Liver (tissue), 9 donors: ENCODE measurements around the gene KRTAP4-4. TPM values are rescaled to one million over a fixed set of nuclear protein-coding genes. Genes with fewer than 3 reads are reported as not detected.

Experiments
- DNase-seq: peaks from one replicate; pipeline ENCODE4 v3.0.0-alpha.2; 2017; ENCODE audit warnings: low spot score
- H3K27ac ChIP-seq, 2 donors: one replicate each; pipeline ENCODE4 v1.7.0; 2013; ENCODE audit warnings: inconsistent platforms in 2 of 2, low read length in 2 of 2, control low read depth in 1 of 2, low read depth in 1 of 2, mild to moderate bottlenecking in 1 of 2
- H3K27me3 ChIP-seq, 4 donors: one replicate each; pipeline versions ENCODE4 v1.6.1 to v1.7.0; 2013; ENCODE audit warnings: low read length in 3 of 4, inconsistent platforms in 1 of 4, mild to moderate bottlenecking in 1 of 4, moderate library complexity in 1 of 4; ENCODE audit not compliant: control insufficient read depth in 4 of 4, insufficient read depth in 4 of 4
- H3K36me3 ChIP-seq, 4 donors: one replicate each; pipeline versions ENCODE4 v1.6.1 to v1.7.0; 2013; ENCODE audit warnings: low read length in 3 of 4, mild to moderate bottlenecking in 3 of 4, low read depth in 1 of 4, moderate library complexity in 1 of 4; ENCODE audit not compliant: control insufficient read depth in 4 of 4, insufficient read depth in 3 of 4
- H3K4me1 ChIP-seq, 4 donors: one replicate each; pipeline versions ENCODE4 v1.6.1 to v1.7.0; 2013; ENCODE audit warnings: low read length in 3 of 4, mild to moderate bottlenecking in 3 of 4, moderate library complexity in 1 of 4; ENCODE audit not compliant: control insufficient read depth in 4 of 4, insufficient read depth in 4 of 4
- H3K4me3 ChIP-seq, 3 donors: one replicate each; pipeline versions ENCODE4 v1.6.1 to v1.7.0; 2013; ENCODE audit warnings: low read length in 3 of 3, control low read depth in 1 of 3, low read depth in 1 of 3, mild to moderate bottlenecking in 1 of 3
- H3K9ac ChIP-seq, 2 donors: one replicate each; pipeline ENCODE4 v1.7.0; 2013; ENCODE audit warnings: low read length in 2 of 2, mild to moderate bottlenecking in 2 of 2, moderate library complexity in 2 of 2, control low read depth in 1 of 2, low read depth in 1 of 2
- H3K9me3 ChIP-seq, 4 donors: one replicate each; pipeline versions ENCODE4 v1.6.1 to v1.7.0; 2013; ENCODE audit warnings: low read length in 3 of 4; ENCODE audit not compliant: control insufficient read depth in 4 of 4
- EGR1 ChIP-seq, 2 donors: IDR thresholded peaks; 2 replicates each; pipeline ENCODE4 v1.6.1; 2016 to 2018; ENCODE audit warnings: antibody characterized with exemption in 2 of 2, low read depth in 2 of 2
- FOXA1 ChIP-seq: IDR thresholded peaks from 2 replicates; pipeline ENCODE4 v1.6.1; 2016; ENCODE audit warnings: antibody characterized with exemption
- FOXA2 ChIP-seq: IDR thresholded peaks from 2 replicates; pipeline ENCODE4 v1.6.1; 2016; ENCODE audit warnings: antibody characterized with exemption
- GABPA ChIP-seq, 2 donors: IDR thresholded peaks in 1 of 2; conservative IDR thresholded peaks in 1 of 2; 2 replicates each; pipeline ENCODE4 v1.6.1; 2016; ENCODE audit warnings: antibody characterized with exemption in 2 of 2, mild to moderate bottlenecking in 1 of 2, moderate library complexity in 1 of 2
- HNF4A ChIP-seq, 2 donors: conservative IDR thresholded peaks; 2 replicates each; pipeline ENCODE4 v1.6.1; 2016; ENCODE audit warnings: antibody characterized with exemption in 2 of 2, mild to moderate bottlenecking in 2 of 2
- HNF4G ChIP-seq: IDR thresholded peaks from 2 replicates; pipeline ENCODE4 v1.6.1; 2016; ENCODE audit warnings: antibody characterized with exemption
- JUND ChIP-seq, 2 donors: IDR thresholded peaks; 2 replicates each; pipeline ENCODE4 v1.6.1; 2016; ENCODE audit warnings: antibody characterized with exemption in 2 of 2
- NR2F2 ChIP-seq: IDR thresholded peaks from 2 replicates; pipeline ENCODE4 v1.6.1; 2016; ENCODE audit warnings: antibody characterized with exemption
- RAD21 ChIP-seq, 2 donors: IDR thresholded peaks; 2 replicates each; pipeline ENCODE4 v1.6.1; 2016; ENCODE audit warnings: antibody characterized with exemption in 2 of 2, mild to moderate bottlenecking in 2 of 2
- RXRA ChIP-seq, 2 donors: IDR thresholded peaks; 2 replicates each; pipeline ENCODE4 v1.6.1; 2017 to 2018; ENCODE audit warnings: antibody characterized with exemption in 2 of 2, mild to moderate bottlenecking in 1 of 2
- SP1 ChIP-seq: IDR thresholded peaks from 2 replicates; pipeline ENCODE4 v1.6.1; 2018; ENCODE audit warnings: antibody characterized with exemption, mild to moderate bottlenecking
- TAF1 ChIP-seq: conservative IDR thresholded peaks from 2 replicates; pipeline ENCODE4 v1.6.1; 2016; ENCODE audit warnings: antibody characterized with exemption, mild to moderate bottlenecking
- YY1 ChIP-seq: IDR thresholded peaks from 2 replicates; pipeline ENCODE4 v1.6.1; 2016; ENCODE audit warnings: antibody characterized with exemption, mild to moderate bottlenecking
- WGBS: extraction: QIAGEN DNeasy Blood & Tissue Kit; methylation state at CpG from one replicate; pipeline ENCODE4 v1.1.7; 2013; 5-methylcytosine and 5-hydroxymethylcytosine counted together
- polyA plus RNA-seq, 2 donors: library from polyadenylated mRNA; stranded (reverse) in 1 of 2; unstranded in 1 of 2; fragments of 200-250 nt in 1 of 2; fragments of >200 nt in 1 of 2; fragmentation: Nextera tagmentation in 1 of 2; extraction: Ambion mirVana in 1 of 2; gene quantifications; one replicate each; pipeline versions ENCODE4 v1.2.1 to v1.2.3, GENCODE V29; 2013 to 2015
- total RNA-seq, 2 donors: library from RNA; depleted of rRNA; stranded (reverse); fragments of >200 nt; gene quantifications; one replicate each; pipeline ENCODE4 v1.2.3, GENCODE V29; 2014
- TF ChIP-seq, protein P1 (sequence below): IDR thresholded peaks from 2 replicates; pipeline ENCODE4 v1.6.1; 2016; ENCODE audit warnings: antibody characterized with exemption, mild to moderate bottlenecking
- TF ChIP-seq, protein P2 (sequence below): IDR thresholded peaks from 2 replicates; pipeline ENCODE4 v1.6.1; 2016; ENCODE audit warnings: antibody characterized with exemption
- TF ChIP-seq, protein P3 (sequence below): IDR thresholded peaks from 2 replicates; pipeline ENCODE4 v1.6.1; 2016; ENCODE audit warnings: antibody characterized with exemption
- TF ChIP-seq, protein P4 (sequence below): IDR thresholded peaks from 2 replicates; pipeline ENCODE4 v1.6.1; 2016; ENCODE audit warnings: antibody characterized with exemption
- TF ChIP-seq, protein P5 (sequence below): fragments of 150-350 bp; IDR thresholded peaks from 2 replicates; pipeline ENCODE4 v1.5.1; 2017; ENCODE audit warnings: improper control_type of control experiment, low read depth, low read length; ENCODE audit not compliant: missing input control
- donor health status: healthy.
- donor health status: healthy.
- donor health status: healthy.
- donor health status: healthy.
- donor health status: healthy.

KRTAP4-4 gene
- total and polyA plus RNA-seq, 4 donors, result not detected

DNA sequence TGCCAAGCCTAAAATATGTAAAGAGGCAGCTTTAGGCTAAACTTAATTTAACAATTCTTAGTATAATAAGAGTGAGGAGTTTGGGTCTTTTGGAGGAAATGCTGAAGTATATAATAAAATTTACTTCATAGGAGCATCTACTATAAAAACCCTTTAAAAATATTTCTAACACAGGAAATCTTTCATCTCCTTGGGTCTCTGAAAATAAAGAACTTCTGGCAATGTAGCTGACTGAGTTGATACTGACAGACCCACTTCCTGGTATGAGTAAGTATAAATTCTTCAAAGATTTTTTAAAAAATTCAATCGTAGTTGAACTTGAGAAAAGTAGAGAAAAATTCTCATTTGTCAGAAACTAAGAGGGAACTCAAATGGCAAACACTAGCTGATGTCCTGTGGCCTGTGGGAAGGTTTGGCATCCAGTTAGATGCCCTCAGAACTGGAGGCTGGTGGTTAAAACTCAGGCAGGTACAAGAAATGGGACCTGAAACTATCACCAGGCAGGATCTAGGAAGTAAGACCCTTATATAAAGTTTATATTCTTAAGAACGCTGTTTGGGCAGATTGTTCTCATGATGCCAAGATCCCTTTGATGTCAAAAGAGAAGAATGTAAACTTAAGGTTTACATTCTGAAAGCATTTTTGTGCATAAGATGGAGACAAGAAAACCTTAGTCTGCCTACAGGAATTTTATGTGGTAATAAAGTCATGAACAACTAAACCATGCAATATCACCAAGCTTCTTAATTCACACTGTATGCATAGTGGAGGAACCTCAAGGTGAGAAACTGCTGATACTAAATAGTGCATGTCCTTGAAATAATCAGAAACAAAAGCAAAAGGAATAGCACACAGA lies 26.4 kb downstream of the KRTAP4-4 start:
- Histone ChIP-seq H3K27ac (no peak overlapping the region), H3K4me1 (no peaks in the 10 kb centered on the region), H3K4me3 (no peak overlapping the region), H3K9me3 (peaks cover 0 to 4% (median 0%) of the 10 kb centered on the region in 4 donors), H3K27me3 (peaks cover 0 to 2% (median 0%) of the 10 kb centered on the region in 4 donors), H3K36me3 (no peaks in the 10 kb centered on the region), H3K9ac (no peak overlapping the region)
- TF ChIP-seq, protein P1, sequence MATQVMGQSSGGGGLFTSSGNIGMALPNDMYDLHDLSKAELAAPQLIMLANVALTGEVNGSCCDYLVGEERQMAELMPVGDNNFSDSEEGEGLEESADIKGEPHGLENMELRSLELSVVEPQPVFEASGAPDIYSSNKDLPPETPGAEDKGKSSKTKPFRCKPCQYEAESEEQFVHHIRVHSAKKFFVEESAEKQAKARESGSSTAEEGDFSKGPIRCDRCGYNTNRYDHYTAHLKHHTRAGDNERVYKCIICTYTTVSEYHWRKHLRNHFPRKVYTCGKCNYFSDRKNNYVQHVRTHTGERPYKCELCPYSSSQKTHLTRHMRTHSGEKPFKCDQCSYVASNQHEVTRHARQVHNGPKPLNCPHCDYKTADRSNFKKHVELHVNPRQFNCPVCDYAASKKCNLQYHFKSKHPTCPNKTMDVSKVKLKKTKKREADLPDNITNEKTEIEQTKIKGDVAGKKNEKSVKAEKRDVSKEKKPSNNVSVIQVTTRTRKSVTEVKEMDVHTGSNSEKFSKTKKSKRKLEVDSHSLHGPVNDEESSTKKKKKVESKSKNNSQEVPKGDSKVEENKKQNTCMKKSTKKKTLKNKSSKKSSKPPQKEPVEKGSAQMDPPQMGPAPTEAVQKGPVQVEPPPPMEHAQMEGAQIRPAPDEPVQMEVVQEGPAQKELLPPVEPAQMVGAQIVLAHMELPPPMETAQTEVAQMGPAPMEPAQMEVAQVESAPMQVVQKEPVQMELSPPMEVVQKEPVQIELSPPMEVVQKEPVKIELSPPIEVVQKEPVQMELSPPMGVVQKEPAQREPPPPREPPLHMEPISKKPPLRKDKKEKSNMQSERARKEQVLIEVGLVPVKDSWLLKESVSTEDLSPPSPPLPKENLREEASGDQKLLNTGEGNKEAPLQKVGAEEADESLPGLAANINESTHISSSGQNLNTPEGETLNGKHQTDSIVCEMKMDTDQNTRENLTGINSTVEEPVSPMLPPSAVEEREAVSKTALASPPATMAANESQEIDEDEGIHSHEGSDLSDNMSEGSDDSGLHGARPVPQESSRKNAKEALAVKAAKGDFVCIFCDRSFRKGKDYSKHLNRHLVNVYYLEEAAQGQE, result no peak
- TF ChIP-seq, protein P2, sequence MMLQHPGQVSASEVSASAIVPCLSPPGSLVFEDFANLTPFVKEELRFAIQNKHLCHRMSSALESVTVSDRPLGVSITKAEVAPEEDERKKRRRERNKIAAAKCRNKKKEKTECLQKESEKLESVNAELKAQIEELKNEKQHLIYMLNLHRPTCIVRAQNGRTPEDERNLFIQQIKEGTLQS, result no peak
- no peak for TF ChIP-seq NR2F2
- no peak for TF ChIP-seq GABPA (IDR thresholded peaks at IDR 0.05 in 1 of 2, conservative IDR thresholded peaks at IDR 0.05 in 1 of 2)
- no peak for TF ChIP-seq RAD21 (IDR thresholded peaks at IDR 0.05)
- TF ChIP-seq FOXA2, result no peak
- TF ChIP-seq, protein P3, sequence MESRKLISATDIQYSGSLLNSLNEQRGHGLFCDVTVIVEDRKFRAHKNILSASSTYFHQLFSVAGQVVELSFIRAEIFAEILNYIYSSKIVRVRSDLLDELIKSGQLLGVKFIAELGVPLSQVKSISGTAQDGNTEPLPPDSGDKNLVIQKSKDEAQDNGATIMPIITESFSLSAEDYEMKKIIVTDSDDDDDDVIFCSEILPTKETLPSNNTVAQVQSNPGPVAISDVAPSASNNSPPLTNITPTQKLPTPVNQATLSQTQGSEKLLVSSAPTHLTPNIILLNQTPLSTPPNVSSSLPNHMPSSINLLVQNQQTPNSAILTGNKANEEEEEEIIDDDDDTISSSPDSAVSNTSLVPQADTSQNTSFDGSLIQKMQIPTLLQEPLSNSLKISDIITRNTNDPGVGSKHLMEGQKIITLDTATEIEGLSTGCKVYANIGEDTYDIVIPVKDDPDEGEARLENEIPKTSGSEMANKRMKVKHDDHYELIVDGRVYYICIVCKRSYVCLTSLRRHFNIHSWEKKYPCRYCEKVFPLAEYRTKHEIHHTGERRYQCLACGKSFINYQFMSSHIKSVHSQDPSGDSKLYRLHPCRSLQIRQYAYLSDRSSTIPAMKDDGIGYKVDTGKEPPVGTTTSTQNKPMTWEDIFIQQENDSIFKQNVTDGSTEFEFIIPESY, result no peak
- no peak for TF ChIP-seq SP1
- no peak for TF ChIP-seq TAF1
- no peak for TF ChIP-seq EGR1 (IDR thresholded peaks at IDR 0.05; ENCODE audit: low read depth in 2 of 2)
- no peak for TF ChIP-seq HNF4A (conservative IDR thresholded peaks at IDR 0.05)
- no peak for TF ChIP-seq FOXA1
- TF ChIP-seq, protein P4, sequence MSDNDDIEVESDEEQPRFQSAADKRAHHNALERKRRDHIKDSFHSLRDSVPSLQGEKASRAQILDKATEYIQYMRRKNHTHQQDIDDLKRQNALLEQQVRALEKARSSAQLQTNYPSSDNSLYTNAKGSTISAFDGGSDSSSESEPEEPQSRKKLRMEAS, result no peak
- no peak for TF ChIP-seq HNF4G
- no peak for TF ChIP-seq JUND (IDR thresholded peaks at IDR 0.05)
- no peak for TF ChIP-seq RXRA (IDR thresholded peaks at IDR 0.05)
- TF ChIP-seq, protein P5, sequence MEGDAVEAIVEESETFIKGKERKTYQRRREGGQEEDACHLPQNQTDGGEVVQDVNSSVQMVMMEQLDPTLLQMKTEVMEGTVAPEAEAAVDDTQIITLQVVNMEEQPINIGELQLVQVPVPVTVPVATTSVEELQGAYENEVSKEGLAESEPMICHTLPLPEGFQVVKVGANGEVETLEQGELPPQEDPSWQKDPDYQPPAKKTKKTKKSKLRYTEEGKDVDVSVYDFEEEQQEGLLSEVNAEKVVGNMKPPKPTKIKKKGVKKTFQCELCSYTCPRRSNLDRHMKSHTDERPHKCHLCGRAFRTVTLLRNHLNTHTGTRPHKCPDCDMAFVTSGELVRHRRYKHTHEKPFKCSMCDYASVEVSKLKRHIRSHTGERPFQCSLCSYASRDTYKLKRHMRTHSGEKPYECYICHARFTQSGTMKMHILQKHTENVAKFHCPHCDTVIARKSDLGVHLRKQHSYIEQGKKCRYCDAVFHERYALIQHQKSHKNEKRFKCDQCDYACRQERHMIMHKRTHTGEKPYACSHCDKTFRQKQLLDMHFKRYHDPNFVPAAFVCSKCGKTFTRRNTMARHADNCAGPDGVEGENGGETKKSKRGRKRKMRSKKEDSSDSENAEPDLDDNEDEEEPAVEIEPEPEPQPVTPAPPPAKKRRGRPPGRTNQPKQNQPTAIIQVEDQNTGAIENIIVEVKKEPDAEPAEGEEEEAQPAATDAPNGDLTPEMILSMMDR, result no peak
- no peak for TF ChIP-seq YY1
- no peak for DNase-seq
- WGBS, result 76% methylated on average over 2 of the region's 2 CpGs
